GM12891 (cell line): Measurements from ENCODE around the gene CHMP4A.

Experiments used
- POLR2A ChIP-seq: IDR thresholded peaks from 2 replicates; pipeline ENCODE4 v1.6.1; 2011; ENCODE audit warnings: low read depth, low read length, control low read depth
- POLR2AphosphoS5 ChIP-seq: IDR thresholded peaks from 2 replicates; pipeline ENCODE4 v1.6.1; 2011; ENCODE audit warnings: low read depth, low read length, control low read depth
- SPI1 ChIP-seq: IDR thresholded peaks from 2 replicates; pipeline ENCODE4 v1.6.1; 2011; ENCODE audit warnings: low read depth, low read length, control low read depth
- TAF1 ChIP-seq: IDR thresholded peaks from 2 replicates; pipeline ENCODE4 v1.6.1; 2011; ENCODE audit warnings: low read depth, low read length, control low read depth

DNA sequence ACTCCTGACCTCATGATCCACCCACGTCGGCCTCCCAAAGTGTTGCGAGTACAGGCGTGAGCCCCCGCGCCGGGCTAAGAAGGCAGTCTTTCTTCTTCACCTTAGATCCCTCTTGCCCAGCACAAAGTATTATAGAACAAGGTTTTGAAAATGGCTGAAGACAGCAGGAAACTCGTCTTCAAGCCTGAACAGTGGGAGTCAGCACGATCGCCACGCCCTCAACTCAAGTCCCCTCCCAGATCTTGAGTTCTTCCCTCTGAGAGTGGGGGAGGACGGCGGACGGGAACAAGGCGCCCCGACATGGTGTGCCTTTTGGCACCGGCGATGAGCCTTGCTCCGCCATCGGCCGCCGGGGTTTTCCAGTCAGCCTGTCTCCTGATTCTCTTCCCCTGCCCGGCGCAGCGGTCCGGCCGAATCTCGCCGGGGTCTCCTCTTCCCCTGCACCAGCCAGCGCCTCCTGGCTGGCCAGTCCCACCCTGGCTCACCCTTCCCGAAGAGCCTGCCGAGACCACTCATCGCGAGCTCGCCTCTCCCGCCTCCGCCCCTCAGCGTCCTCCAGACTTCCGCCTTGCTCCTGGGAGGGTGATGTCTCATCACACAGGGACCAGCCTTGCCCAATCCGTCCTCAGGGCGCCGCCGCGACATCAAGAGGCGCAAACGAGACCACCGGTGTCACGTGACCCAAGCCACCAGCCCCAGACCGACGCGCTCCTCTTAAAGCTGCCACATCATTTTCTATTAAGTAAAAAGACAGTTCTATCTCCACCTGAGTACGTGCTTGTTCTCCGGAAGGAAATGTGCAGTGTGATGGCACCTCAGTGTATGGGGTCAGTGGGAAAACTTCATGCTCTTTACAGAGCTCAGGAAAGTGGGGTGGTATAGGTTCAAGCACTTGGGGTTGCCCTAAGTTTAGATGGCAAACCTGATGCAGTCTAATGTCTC is at the start of gene CHMP4A:
- TF ChIP-seq POLR2A (peak; percentile 95), POLR2AphosphoS5 (peak; percentile 97), TAF1 (peak; percentile 68), SPI1 (0 out of 2 replicates have a peak, but pooled peaks have one; percentile 33)
